ENCODE results near the gene GPHA2.
"Not testable (repeated sequence)": the region's sequence is repeated elsewhere in the genome, so short reads cannot be mapped to it uniquely, and the experiment has no call there.

The GPHA2 gene, protein sequence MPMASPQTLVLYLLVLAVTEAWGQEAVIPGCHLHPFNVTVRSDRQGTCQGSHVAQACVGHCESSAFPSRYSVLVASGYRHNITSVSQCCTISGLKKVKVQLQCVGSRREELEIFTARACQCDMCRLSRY

DNA sequence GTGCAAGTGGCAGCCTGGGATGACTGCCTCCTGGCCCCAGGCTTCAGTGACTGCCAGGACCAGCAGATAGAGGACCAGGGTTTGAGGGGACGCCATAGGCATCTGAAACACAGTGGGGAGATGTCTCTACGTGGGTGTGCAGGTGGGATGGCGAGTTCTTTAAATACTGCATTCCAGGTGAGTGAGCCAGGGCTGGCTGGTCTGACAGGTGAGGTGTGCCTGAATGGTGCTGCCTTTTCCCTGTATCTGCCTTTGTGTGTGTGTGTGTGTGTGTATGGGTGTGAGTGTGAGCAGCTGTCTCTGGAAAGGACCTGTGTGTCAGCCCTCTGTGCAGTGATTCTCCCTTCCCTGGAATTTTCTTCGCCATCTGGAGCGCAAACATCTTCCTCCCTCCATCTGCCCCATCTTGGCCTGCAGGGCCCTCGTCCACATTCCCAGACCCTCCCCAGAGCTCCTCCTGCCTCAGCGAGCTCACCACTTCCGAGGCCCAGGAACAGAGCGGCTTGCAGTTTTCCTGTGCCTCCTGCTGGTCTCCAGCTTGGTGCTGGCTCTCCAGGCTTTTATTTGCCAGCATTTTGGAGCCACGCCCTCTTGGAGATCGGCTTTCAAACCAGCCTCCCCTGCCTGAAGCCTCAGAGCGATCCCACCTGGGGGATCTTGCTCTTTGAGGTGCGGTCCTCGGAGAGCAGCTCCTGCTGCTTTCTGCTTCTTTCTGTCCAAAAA is at the start of gene GPHA2:
Gene GPHA2 (minus strand): TSS at position 535 of the 723 bp plus-strand sequence. CDS start 433 bp downstream, at position 102.
- Mint-ChIP-seq H3K9me3 (no peaks in the 10 kb centered on the region), H3K36me3 (peaks cover 16% of the 10 kb centered on the region), H3K27me3 (no peaks in the 10 kb centered on the region), H3K4me1 (no peaks in the 10 kb centered on the region), H3K4me3 (no peak within 1 kb of the TSS), H3K27ac (no peak within 1 kb of the TSS)
- no peak for ATAC-seq (ENCODE audit: low read depth)
- DNase-seq (ENCODE audit: low spot score in 2 of 2): no peak

DNA sequence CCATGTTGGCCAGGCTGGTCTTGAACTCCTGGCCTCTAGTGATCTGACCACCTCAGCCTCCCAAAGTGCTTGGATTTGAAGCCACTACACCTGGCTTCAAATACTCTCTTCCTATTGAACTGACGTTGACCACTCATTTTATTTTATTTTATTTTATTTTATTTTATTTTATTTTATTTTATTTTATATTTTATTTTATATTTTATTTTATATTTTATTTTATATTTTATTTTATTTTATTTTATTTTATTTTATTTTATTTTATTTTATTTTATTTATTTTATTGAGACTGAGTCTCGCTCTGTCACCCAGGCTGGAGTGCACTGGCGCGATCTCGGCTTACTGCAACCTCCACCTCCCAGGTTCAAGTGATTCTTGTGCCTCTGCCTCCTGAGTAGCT is 47.6 kb upstream of the GPHA2 start:
- not testable (repeated sequence) for DNase-seq (ENCODE audit: low spot score in 2 of 2); ATAC-seq (ENCODE audit: low read depth); H3K36me3 Mint-ChIP-seq; H3K9me3 Mint-ChIP-seq; H3K27me3 Mint-ChIP-seq; H3K4me3 Mint-ChIP-seq; H3K27ac Mint-ChIP-seq
- peaks cover 28% of the 10 kb centered on the region for H3K4me1 Mint-ChIP-seq

DNA sequence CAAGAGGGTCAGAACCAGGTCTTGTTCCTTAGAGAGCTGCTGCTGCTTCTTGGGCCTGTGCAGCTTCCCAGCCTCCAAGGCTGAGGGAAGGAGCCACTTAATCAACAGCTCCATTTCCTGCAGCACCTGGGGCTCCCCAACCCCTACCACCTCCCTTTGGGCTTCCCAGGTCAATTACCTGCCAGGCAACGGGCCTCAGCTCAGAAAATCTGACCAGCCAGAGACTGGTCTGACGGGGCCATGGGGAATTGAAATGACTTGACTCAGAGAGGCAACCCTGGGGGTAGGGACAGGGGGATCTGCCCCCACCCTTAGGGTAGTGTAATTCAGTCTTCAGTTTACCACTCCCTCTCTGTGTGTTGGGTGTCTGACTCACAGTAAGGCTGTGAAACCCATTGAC is 41.0 kb upstream of the GPHA2 start:
- DNase-seq (ENCODE audit: low spot score in 2 of 2): no peak
- no peak for ATAC-seq (ENCODE audit: low read depth)
- no peaks in the 10 kb centered on the region for H3K27me3 Mint-ChIP-seq
- H3K4me3 Mint-ChIP-seq: no peak overlapping the region
- no peaks in the 10 kb centered on the region for H3K9me3 Mint-ChIP-seq
- no peaks in the 10 kb centered on the region for H3K36me3 Mint-ChIP-seq
- H3K27ac Mint-ChIP-seq: no peak overlapping the region
- peaks cover 18% of the 10 kb centered on the region for H3K4me1 Mint-ChIP-seq

DNA sequence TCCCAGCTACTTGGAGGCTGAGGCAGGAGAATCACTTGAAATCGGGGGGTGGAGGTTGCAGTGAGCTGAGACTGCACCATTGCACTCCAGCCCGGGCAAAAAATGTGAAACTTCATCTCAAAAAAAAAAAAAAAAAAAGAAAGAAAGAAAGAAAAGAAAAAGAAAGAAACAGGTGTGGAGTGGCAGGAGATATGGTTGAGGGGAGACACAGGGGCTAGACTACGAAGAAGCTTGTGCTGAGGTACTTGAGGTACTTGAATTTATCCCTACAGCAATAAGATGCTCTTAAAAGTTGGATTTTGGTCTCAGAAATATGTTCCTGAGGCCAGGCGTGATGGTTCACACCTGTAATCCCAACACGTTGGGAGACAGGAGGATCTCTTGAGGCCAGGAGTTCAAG is 38.4 kb upstream of the GPHA2 start:
- DNase-seq (ENCODE audit: low spot score in 2 of 2) (no peak), ATAC-seq (ENCODE audit: low read depth) (peak; percentile 38)
- Mint-ChIP-seq H3K27me3 (no peaks in the 10 kb centered on the region), H3K4me3 (no peak overlapping the region), H3K9me3 (no peaks in the 10 kb centered on the region), H3K4me1 (peaks cover 27% of the 10 kb centered on the region), H3K27ac (peak overlapping the region; percentile 69), H3K36me3 (peaks cover under 1% of the 10 kb centered on the region)

DNA sequence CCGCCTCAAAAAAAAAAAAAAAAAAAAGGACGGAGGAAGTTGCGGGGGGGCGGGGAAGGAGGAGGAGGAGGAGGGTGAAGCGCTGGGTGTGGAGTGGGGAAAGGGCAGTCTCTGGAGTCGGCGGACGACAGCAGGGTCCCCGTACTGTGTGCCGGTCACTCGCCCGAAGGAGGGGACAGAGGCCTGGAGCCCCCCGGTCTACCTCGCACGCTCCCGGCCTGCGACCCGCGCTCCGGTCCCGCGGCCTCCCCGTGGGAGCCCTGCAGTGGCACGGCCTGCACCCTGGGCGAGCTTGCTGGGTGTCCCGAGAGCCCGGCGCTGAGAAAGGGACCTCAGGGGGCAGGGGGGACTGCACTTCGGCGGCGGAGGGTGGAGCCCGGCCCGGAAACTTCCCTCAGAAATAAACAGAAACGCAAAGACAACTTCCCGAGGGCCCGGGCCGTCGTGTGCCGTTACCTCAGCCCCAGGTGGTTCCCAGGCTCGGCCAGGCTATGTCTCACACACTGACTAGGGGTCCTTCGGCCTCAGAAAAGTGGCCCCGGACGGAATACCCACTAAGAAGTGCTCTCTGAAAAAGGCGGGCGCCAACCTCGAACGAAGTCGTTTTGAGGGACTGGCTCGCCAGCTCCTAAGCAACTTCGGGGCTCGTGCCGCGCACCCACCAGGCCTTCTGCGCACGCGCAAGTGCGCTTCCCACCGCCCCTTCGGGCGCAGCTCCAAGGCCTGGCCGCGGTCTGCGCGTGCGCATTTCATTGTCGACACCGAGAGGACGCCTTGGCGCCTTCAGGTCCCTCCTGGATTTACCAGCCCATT is 35.9 kb upstream of the GPHA2 start, which contains the start of gene MAJIN:
Gene MAJIN (minus strand): TSS at position 688 of the 813 bp plus-strand sequence. CDS start 12,703 bp downstream, outside the sequence.
- H3K4me1 Mint-ChIP-seq: peaks cover 29% of the 10 kb centered on the region
- H3K9me3 Mint-ChIP-seq: no peaks in the 10 kb centered on the region
- ATAC-seq (ENCODE audit: low read depth) (peak; percentile 81), DNase-seq (ENCODE audit: low spot score in 2 of 2) (peak; percentile 83 to 86)
- H3K27ac Mint-ChIP-seq: peak within 1 kb of the TSS; percentile 38
- peaks cover 2% of the 10 kb centered on the region for H3K36me3 Mint-ChIP-seq
- H3K4me3 Mint-ChIP-seq: peak within 1 kb of the TSS; percentile 75
- H3K27me3 Mint-ChIP-seq: no peaks in the 10 kb centered on the region

DNA sequence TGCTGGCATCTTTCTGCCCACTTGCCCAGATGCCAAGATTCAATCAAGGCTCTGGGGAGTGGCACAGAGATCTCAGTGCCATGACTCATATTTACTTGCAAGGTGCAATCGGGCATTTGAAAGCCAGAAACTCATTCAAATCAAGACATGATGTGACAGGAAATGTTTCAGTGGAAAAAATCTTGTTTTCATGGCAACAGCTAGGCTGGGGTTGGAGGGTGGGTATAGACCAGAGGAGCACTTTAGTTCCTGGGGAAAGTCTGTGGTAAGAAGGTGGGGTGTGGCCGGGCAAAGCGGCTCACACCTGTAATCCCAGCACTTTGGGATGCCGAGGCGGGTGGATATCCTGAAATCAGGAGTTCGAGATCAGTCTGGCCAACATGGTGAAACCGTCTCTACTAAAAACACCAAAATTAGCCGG is 35.0 kb upstream of the GPHA2 start:
- H3K27ac Mint-ChIP-seq: no peak overlapping the region
- DNase-seq (ENCODE audit: low spot score in 2 of 2) (no peak), ATAC-seq (ENCODE audit: low read depth) (no peak)
- H3K4me3 Mint-ChIP-seq: peak overlapping the region; percentile 75
- H3K4me1 Mint-ChIP-seq: peaks cover 29% of the 10 kb centered on the region
- H3K27me3 Mint-ChIP-seq: no peaks in the 10 kb centered on the region
- peaks cover 2% of the 10 kb centered on the region for H3K36me3 Mint-ChIP-seq
- H3K9me3 Mint-ChIP-seq: no peaks in the 10 kb centered on the region

DNA sequence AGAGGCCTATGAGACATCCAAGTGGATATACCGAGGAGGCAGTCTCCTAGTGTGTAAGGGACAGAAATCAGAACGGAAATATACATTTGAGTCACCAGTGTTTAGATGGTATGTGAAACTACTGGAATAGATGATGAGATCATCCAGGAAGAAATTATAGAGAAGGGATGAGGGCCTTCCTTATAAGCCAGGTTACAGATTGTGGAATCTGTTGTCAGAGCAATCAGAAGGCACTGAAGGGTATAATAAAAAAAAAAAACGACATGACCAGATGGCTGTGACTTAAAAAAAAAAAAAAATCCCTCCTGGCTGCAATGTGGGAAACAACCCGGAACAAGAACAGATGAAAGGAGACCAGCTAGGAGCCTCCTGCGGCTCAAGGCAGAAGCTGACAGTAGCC is 33.5 kb upstream of the GPHA2 start:
- ATAC-seq (ENCODE audit: low read depth): no peak
- DNase-seq (ENCODE audit: low spot score in 2 of 2): no peak
- H3K4me1 Mint-ChIP-seq: peaks cover 24% of the 10 kb centered on the region
- no peaks in the 10 kb centered on the region for H3K27me3 Mint-ChIP-seq
- H3K9me3 Mint-ChIP-seq: no peaks in the 10 kb centered on the region
- H3K36me3 Mint-ChIP-seq: peaks cover 2% of the 10 kb centered on the region
- no peak overlapping the region for H3K4me3 Mint-ChIP-seq
- no peak overlapping the region for H3K27ac Mint-ChIP-seq

DNA sequence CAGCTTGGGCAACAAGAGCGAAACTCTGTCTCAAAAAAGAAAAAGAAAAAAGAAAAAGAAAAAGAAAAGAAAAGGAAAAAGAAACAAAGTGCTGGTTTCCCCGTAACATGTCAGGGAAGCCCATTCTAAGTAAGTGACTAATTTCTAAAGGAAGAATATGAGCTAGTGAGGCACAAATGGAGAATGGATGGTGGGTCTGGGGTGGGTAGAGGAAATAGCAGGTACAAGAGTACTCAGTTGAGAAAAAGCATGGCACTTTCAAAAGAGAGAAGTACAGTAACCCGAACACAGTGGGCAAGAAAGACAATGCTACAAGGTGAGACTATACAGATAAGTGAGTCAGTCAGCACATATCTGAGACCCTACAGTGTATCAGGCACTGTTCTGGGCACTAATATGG is 31.7 kb upstream of the GPHA2 start:
- H3K36me3 Mint-ChIP-seq: peaks cover 2% of the 10 kb centered on the region
- no peaks in the 10 kb centered on the region for H3K9me3 Mint-ChIP-seq
- no peak overlapping the region for H3K4me3 Mint-ChIP-seq
- H3K4me1 Mint-ChIP-seq: peaks cover 17% of the 10 kb centered on the region
- H3K27ac Mint-ChIP-seq: no peak overlapping the region
- H3K27me3 Mint-ChIP-seq: no peaks in the 10 kb centered on the region
- DNase-seq (ENCODE audit: low spot score in 2 of 2) (no peak), ATAC-seq (ENCODE audit: low read depth) (no peak)

DNA sequence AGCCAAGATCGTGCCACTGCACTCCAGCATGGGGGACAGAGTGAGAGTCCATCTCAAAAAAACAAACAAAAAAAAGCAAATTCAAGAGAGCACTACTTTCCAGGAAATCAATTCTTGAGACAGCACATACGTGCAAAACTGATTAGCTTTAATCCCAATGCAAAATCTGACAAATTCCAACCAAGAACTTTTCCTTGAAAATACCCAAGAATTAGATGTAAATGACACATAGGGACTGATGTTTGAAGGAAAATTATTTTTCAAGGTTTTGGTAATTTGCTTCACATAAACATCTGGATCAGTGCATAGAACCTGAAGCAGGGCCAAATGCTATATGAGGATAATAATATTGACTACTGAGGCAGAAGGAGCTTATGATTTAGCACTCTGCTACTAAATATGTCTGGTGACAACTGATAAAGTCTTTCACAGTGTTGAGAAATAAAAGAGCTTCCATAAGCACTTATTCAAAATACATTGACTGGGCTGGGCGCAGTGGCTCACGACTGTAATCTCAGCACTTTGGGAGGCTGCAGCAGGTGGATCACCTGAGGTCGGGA is 27.5 kb upstream of the GPHA2 start:
- ATAC-seq (ENCODE audit: low read depth): no peak
- peaks cover 12% of the 10 kb centered on the region for H3K4me1 Mint-ChIP-seq

DNA sequence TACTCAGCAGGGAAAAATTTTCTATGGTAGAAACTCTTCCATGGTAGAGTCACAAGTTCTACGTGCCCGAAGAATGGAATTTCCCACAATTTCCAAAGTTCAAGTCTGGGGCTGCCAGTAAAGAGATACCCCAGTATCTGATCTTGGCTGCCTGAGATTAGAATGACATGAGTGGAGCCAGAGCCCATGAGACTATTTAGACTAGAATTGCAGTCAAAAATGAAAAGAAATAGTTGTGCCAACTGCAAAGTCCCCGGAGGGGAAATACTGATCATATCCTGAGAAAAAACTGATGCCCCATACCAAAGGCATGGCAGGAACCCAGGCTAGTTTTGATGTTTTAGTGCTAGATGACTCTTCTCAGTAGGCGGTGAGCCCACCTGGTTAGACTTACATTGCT is 25.0 kb upstream of the GPHA2 start:
- H3K27me3 Mint-ChIP-seq: no peaks in the 10 kb centered on the region
- peaks cover 7% of the 10 kb centered on the region for H3K4me1 Mint-ChIP-seq
- no peaks in the 10 kb centered on the region for H3K36me3 Mint-ChIP-seq
- no peaks in the 10 kb centered on the region for H3K9me3 Mint-ChIP-seq
- H3K4me3 Mint-ChIP-seq: no peak overlapping the region
- ATAC-seq (ENCODE audit: low read depth): no peak
- DNase-seq (ENCODE audit: low spot score in 2 of 2): no peak
- H3K27ac Mint-ChIP-seq: no peak overlapping the region

More for the DNA sequence above, 27.5 kb upstream of the GPHA2 start:
- Mint-ChIP-seq H3K4me3 (no peak overlapping the region), H3K9me3 (no peaks in the 10 kb centered on the region), H3K36me3 (no peaks in the 10 kb centered on the region), H3K27ac (no peak overlapping the region), H3K27me3 (no peaks in the 10 kb centered on the region)
- DNase-seq (ENCODE audit: low spot score in 2 of 2): no peak

DNA sequence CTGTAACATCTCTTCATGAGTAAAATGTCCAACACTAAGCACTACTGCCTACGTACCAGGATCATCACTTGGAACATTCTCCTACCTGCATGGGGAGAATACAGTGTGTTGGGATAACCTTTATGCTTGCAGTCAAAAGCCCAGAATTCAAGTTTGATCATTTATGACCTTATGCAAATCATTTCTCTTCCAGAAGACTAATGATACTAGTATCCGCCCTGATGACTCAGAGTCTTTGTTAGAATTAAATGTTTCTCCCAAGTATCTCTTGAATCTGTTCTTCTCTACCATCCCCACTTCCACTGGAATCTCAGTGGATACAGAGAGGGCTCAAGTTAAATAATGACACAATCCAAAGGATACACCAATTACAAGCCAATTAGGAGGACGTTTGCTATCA is 23.8 kb upstream of the GPHA2 start:
- H3K27me3 Mint-ChIP-seq: no peaks in the 10 kb centered on the region
- H3K4me3 Mint-ChIP-seq: no peak overlapping the region
- H3K27ac Mint-ChIP-seq: no peak overlapping the region

DNA sequence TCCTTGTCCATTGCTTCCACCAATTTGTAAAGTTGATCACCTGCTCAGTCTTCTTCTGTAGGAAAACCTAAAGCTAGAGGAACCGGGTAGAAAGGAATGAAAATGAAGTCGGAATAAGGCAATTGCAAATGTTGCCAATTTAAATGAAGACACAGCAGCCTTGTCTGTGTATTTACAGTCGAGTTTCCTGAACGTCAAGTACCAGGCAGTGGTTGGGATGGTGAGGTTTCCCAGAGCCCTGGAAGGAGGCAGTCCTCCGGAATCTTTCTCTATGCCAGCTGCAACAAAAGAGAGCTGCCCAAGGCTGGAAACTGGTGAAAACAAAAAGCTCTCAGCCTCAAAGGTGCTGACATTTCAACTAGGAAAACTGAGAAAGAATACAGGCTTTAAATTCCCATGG is 18.5 kb upstream of the GPHA2 start:
- Mint-ChIP-seq H3K9me3 (no peaks in the 10 kb centered on the region), H3K27ac (no peak overlapping the region)

More for the DNA sequence above, 23.8 kb upstream of the GPHA2 start:
- Mint-ChIP-seq H3K36me3 (no peaks in the 10 kb centered on the region), H3K9me3 (no peaks in the 10 kb centered on the region), H3K4me1 (peaks cover 7% of the 10 kb centered on the region)
- ATAC-seq (ENCODE audit: low read depth) (no peak), DNase-seq (ENCODE audit: low spot score in 2 of 2) (no peak)

DNA sequence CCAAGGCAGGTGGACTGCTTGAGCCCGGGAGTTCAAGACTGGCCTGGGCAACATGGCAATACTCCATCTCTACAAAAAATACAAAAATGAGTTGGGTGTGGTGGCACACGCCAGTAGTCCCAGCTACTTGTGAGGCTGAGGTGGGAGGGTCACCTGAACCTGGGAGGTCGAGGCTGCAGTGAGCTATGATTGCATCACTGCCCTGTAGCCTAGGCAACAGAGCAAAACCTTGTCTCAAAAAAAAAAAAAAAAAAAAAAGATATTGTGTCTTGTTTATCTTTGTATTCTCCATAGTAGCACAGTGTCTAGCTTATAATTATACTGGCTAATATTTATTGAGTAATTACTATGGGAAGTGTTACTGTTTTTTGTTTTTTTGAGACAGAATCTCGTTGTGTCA is 15.8 kb upstream of the GPHA2 start:
- DNase-seq (ENCODE audit: low spot score in 2 of 2) (no peak), ATAC-seq (ENCODE audit: low read depth) (no peak)
- Mint-ChIP-seq H3K27me3 (peaks cover 3% of the 10 kb centered on the region), H3K36me3 (no peaks in the 10 kb centered on the region), H3K9me3 (no peaks in the 10 kb centered on the region), H3K27ac (no peak overlapping the region), H3K4me1 (no peaks in the 10 kb centered on the region), H3K4me3 (no peak overlapping the region)

More for the DNA sequence above, 18.5 kb upstream of the GPHA2 start:
- no peak for DNase-seq (ENCODE audit: low spot score in 2 of 2)
- no peaks in the 10 kb centered on the region for H3K4me1 Mint-ChIP-seq
- H3K4me3 Mint-ChIP-seq: no peak overlapping the region
- no peak for ATAC-seq (ENCODE audit: low read depth)
- H3K27me3 Mint-ChIP-seq: peaks cover 3% of the 10 kb centered on the region
- no peaks in the 10 kb centered on the region for H3K36me3 Mint-ChIP-seq

DNA sequence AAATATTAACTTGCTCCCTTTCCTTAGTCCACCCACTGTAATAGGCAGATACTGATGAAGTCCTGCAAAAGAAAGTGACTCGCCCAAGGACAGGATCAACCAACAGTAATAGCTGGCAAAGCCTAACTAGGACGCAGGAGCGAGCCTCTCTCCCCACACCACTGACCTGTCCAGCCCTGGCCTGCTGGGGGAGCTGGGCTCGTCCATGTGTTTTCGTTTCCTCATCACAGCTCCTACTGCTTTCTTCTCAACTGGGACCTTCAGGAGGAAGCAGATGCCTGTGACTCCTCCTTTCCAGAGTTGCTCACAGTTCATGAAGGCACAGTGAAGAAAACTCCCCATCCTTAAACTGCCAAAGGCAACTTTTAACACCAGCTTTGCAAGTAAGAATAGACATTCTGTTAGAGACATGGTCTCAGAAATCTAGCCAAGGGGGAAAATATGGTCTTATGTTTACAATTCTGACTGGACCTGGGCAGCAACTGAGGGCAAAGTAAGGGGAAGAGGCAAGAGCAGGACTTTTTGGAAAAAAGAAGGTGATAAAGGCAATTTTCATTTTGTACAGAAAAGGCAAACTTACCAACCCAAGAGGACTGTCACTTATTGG is 11.6 kb upstream of the GPHA2 start:
- no peaks in the 10 kb centered on the region for H3K9me3 Mint-ChIP-seq
- H3K4me3 Mint-ChIP-seq: no peak overlapping the region
- H3K27ac Mint-ChIP-seq: no peak overlapping the region
- H3K4me1 Mint-ChIP-seq: no peaks in the 10 kb centered on the region
- no peak for DNase-seq (ENCODE audit: low spot score in 2 of 2)
- ATAC-seq (ENCODE audit: low read depth): no peak
- H3K27me3 Mint-ChIP-seq: peaks cover 5% of the 10 kb centered on the region
- H3K36me3 Mint-ChIP-seq: no peaks in the 10 kb centered on the region

Data from memory B cell (primary cell).